Activated naive CD4-positive, alpha-beta T cell treated with anti-CD3 and anti-CD28 coated beads, Interleukin-2, amount 50 U/mL, for 24 hours (primary cell): ENCODE data around the gene CPLX3.
A peak's percentile ranks its signal among the peaks of the same experiment; 100 is the strongest.

Experiments
- H3K27ac Mint-ChIP-seq: one replicate; pipeline ENCODE4 v1.8.0; 2021; ENCODE audit warnings: mild to moderate bottlenecking, mixed read lengths
- H3K27me3 Mint-ChIP-seq: one replicate; pipeline ENCODE4 v1.8.0; 2021; ENCODE audit warnings: mixed read lengths
- H3K36me3 Mint-ChIP-seq: one replicate; pipeline ENCODE4 v1.8.0; 2021; ENCODE audit warnings: mixed read lengths
- H3K4me1 Mint-ChIP-seq: one replicate; pipeline ENCODE4 v1.8.0; 2021; ENCODE audit warnings: mixed read lengths
- H3K4me3 Mint-ChIP-seq: one replicate; pipeline ENCODE4 v1.8.0; 2021; ENCODE audit warnings: mild to moderate bottlenecking, mixed read lengths
- H3K9me3 Mint-ChIP-seq: one replicate; pipeline ENCODE4 v1.8.0; 2021; ENCODE audit warnings: mixed read lengths

Gene CPLX3

GRCh38 chr15:74841891-74842373 is 15.5 kb downstream of the CPLX3 start:
- peaks cover 45% of the 10 kb centered on the region for H3K4me1 Mint-ChIP-seq
- H3K4me3 Mint-ChIP-seq, result peak overlapping the region; percentile 92
- H3K9me3 Mint-ChIP-seq, result no peaks in the 10 kb centered on the region
- H3K27ac Mint-ChIP-seq, result no peak overlapping the region
- no peaks in the 10 kb centered on the region for H3K27me3 Mint-ChIP-seq
- H3K36me3 Mint-ChIP-seq, result no peaks in the 10 kb centered on the region

GRCh38 chr15:74842581-74843444 is 16.4 kb downstream of the CPLX3 start, which contains the start of gene ULK3:
Gene ULK3, minus strand, starts transcription at chr15:74843156. Its CDS starts 51 bp downstream, at chr15:74843105.
- no peaks in the 10 kb centered on the region for H3K27me3 Mint-ChIP-seq

GRCh38 chr15:74843445-74843828 is 17.0 kb downstream of the CPLX3 start:
- Mint-ChIP-seq H3K4me3 (peak overlapping the region; percentile 92), H3K36me3 (peaks cover 2% of the 10 kb centered on the region), H3K9me3 (no peaks in the 10 kb centered on the region), H3K27me3 (no peaks in the 10 kb centered on the region), H3K4me1 (peaks cover 45% of the 10 kb centered on the region), H3K27ac (peak overlapping the region; percentile 98)

More at GRCh38 chr15:74842581-74843444, 16.4 kb downstream of the CPLX3 start, which contains the start of gene ULK3:
- Mint-ChIP-seq H3K27ac (peak within 1 kb of the TSS; percentile 98), H3K4me1 (peaks cover 45% of the 10 kb centered on the region), H3K36me3 (peaks cover 2% of the 10 kb centered on the region), H3K4me3 (peak within 1 kb of the TSS; percentile 92), H3K9me3 (no peaks in the 10 kb centered on the region)

GRCh38 chr15:74843891-74844299 is 17.5 kb downstream of the CPLX3 start:
- Mint-ChIP-seq H3K4me3 (peak overlapping the region; percentile 92), H3K36me3 (peaks cover 2% of the 10 kb centered on the region), H3K9me3 (no peaks in the 10 kb centered on the region), H3K4me1 (peaks cover 45% of the 10 kb centered on the region), H3K27ac (peak overlapping the region; percentile 98), H3K27me3 (no peaks in the 10 kb centered on the region)

GRCh38 chr15:74844319-74845207 is 18.1 kb downstream of the CPLX3 start:
- Mint-ChIP-seq H3K36me3 (peaks cover 2% of the 10 kb centered on the region), H3K4me3 (peak overlapping the region; percentile 71), H3K4me1 (peaks cover 45% of the 10 kb centered on the region), H3K27ac (peak overlapping the region; percentile 98), H3K9me3 (no peaks in the 10 kb centered on the region), H3K27me3 (no peaks in the 10 kb centered on the region)

GRCh38 chr15:74845208-74845568 is 18.8 kb downstream of the CPLX3 start:
- H3K4me3 Mint-ChIP-seq, result peak overlapping the region; percentile 71
- no peaks in the 10 kb centered on the region for H3K27me3 Mint-ChIP-seq
- peaks cover 2% of the 10 kb centered on the region for H3K36me3 Mint-ChIP-seq
- no peaks in the 10 kb centered on the region for H3K9me3 Mint-ChIP-seq
- peaks cover 45% of the 10 kb centered on the region for H3K4me1 Mint-ChIP-seq
- peak overlapping the region; percentile 98 for H3K27ac Mint-ChIP-seq

GRCh38 chr15:74845581-74845980 is 19.2 kb downstream of the CPLX3 start:
- H3K4me1 Mint-ChIP-seq, result peaks cover 45% of the 10 kb centered on the region
- H3K36me3 Mint-ChIP-seq, result peaks cover 2% of the 10 kb centered on the region

GRCh38 chr15:74847432-74847831 is 21.0 kb downstream of the CPLX3 start:
- no peaks in the 10 kb centered on the region for H3K27me3 Mint-ChIP-seq
- H3K9me3 Mint-ChIP-seq, result no peaks in the 10 kb centered on the region
- no peak overlapping the region for H3K4me3 Mint-ChIP-seq
- H3K27ac Mint-ChIP-seq, result peak overlapping the region; percentile 62
- H3K4me1 Mint-ChIP-seq, result peaks cover 30% of the 10 kb centered on the region
- peaks cover 4% of the 10 kb centered on the region for H3K36me3 Mint-ChIP-seq

More at GRCh38 chr15:74845581-74845980, 19.2 kb downstream of the CPLX3 start:
- H3K27me3 Mint-ChIP-seq, result no peaks in the 10 kb centered on the region
- peak overlapping the region; percentile 98 for H3K27ac Mint-ChIP-seq
- peak overlapping the region; percentile 71 for H3K4me3 Mint-ChIP-seq
- no peaks in the 10 kb centered on the region for H3K9me3 Mint-ChIP-seq

GRCh38 chr15:74850393-74850792 is 24.0 kb downstream of the CPLX3 start:
- Mint-ChIP-seq H3K4me1 (peaks cover 8% of the 10 kb centered on the region), H3K27me3 (no peaks in the 10 kb centered on the region), H3K27ac (no peak overlapping the region), H3K4me3 (no peak overlapping the region), H3K36me3 (peaks cover 6% of the 10 kb centered on the region), H3K9me3 (no peaks in the 10 kb centered on the region)

- H3K4me1 Mint-ChIP-seq, result peaks cover 9% of the 10 kb centered on the region
- no peaks in the 10 kb centered on the region for H3K27me3 Mint-ChIP-seq
- no peak overlapping the region for H3K4me3 Mint-ChIP-seq
- peaks cover 6% of the 10 kb centered on the region for H3K36me3 Mint-ChIP-seq
- H3K27ac Mint-ChIP-seq, result no peak overlapping the region
- H3K9me3 Mint-ChIP-seq, result no peaks in the 10 kb centered on the region
Measured at GRCh38 chr15:74851960-74852359, 25.5 kb downstream of the CPLX3 start.

GRCh38 chr15:74854453-74855022 is 28.1 kb downstream of the CPLX3 start:
- H3K9me3 Mint-ChIP-seq, result no peaks in the 10 kb centered on the region
- peaks cover 4% of the 10 kb centered on the region for H3K36me3 Mint-ChIP-seq
- H3K4me3 Mint-ChIP-seq, result no peak overlapping the region
- H3K27me3 Mint-ChIP-seq, result no peaks in the 10 kb centered on the region
- H3K4me1 Mint-ChIP-seq, result peaks cover 34% of the 10 kb centered on the region
- H3K27ac Mint-ChIP-seq, result no peak overlapping the region

- Mint-ChIP-seq H3K4me3 (no peak overlapping the region), H3K9me3 (no peaks in the 10 kb centered on the region), H3K27ac (peak overlapping the region; percentile 59), H3K27me3 (no peaks in the 10 kb centered on the region), H3K4me1 (peaks cover 38% of the 10 kb centered on the region), H3K36me3 (peaks cover 4% of the 10 kb centered on the region)
Measured at GRCh38 chr15:74855857-74856256, 29.4 kb downstream of the CPLX3 start.

- Mint-ChIP-seq H3K4me3 (no peak overlapping the region), H3K27me3 (no peaks in the 10 kb centered on the region), H3K36me3 (peaks cover 2% of the 10 kb centered on the region), H3K9me3 (no peaks in the 10 kb centered on the region), H3K27ac (no peak overlapping the region), H3K4me1 (peaks cover 42% of the 10 kb centered on the region)
Measured at GRCh38 chr15:74856537-74856936, 30.1 kb downstream of the CPLX3 start.

- Mint-ChIP-seq H3K36me3 (peaks cover 2% of the 10 kb centered on the region), H3K9me3 (no peaks in the 10 kb centered on the region), H3K4me1 (peaks cover 42% of the 10 kb centered on the region), H3K4me3 (no peak overlapping the region), H3K27ac (peak overlapping the region; percentile 8), H3K27me3 (no peaks in the 10 kb centered on the region)
Measured at GRCh38 chr15:74857082-74857655, 30.7 kb downstream of the CPLX3 start.
